H1 (cell line): ENCODE results near the gene DYNC1I2. TPM values are rescaled to one million over a fixed set of nuclear protein-coding genes. Genes with fewer than 3 reads are reported as not detected.

Source experiments
- CTCF ChIA-PET: fragments of 300-600 bp; sonication (Branson Sonifier 250); formaldehyde crosslinking; loops from one replicate; lab custom pipeline; 2021; ENCODE audit not compliant: partially characterized antibody; lab: Charles Lee
- POLR2A ChIA-PET: fragments of 300-600 bp; sonication (Branson Sonifier 250); formaldehyde crosslinking; loops from one replicate; lab custom pipeline; 2021; ENCODE audit warnings: inconsistent platforms; ENCODE audit not compliant: partially characterized antibody; lab: Charles Lee
- DNase-seq, 2 experiments: peaks; one replicate each; pipeline versions ENCODE4 v3.0.0 to v3.0.0-alpha.2; 2010 to 2022; ENCODE audit warnings: low spot score in 2 of 2, low read depth in 1 of 2, mixed read lengths in 1 of 2
- FAIRE-seq: peaks from 2 replicates; lab custom pipeline; 2011; peaks lifted over from hg19 to GRCh38; lab: Jason Lieb, UNC
- H2AFZ ChIP-seq: 2 replicates; pipeline ENCODE4 v1.8.1; 2012; ENCODE audit warnings: low read length, inconsistent platforms
- H2AK5ac ChIP-seq: 2 replicates; pipeline ENCODE4 v1.6.1; 2013; ENCODE audit warnings: low read depth, low read length
- H2BK120ac ChIP-seq: replicated peaks from 2 replicates; pipeline ENCODE3; 2013; ENCODE audit warnings: low read depth, low read length, inconsistent platforms
- H2BK12ac ChIP-seq: 2 replicates; pipeline ENCODE4 v1.6.1; 2013; ENCODE audit warnings: low read depth, low read length
- H2BK15ac ChIP-seq: 2 replicates; pipeline ENCODE4 v1.6.1; 2013; ENCODE audit warnings: low read length
- H2BK20ac ChIP-seq: 2 replicates; pipeline ENCODE4 v1.6.1; 2013; ENCODE audit warnings: low read length
- H2BK5ac ChIP-seq: 2 replicates; pipeline ENCODE4 v1.6.1; 2013; ENCODE audit warnings: low read depth, low read length
- H3K14ac ChIP-seq: 2 replicates; pipeline ENCODE4 v1.6.1; 2013; ENCODE audit warnings: inconsistent platforms; ENCODE audit not compliant: insufficient read length
- H3K18ac ChIP-seq: 2 replicates; pipeline ENCODE4 v1.6.1; 2013; ENCODE audit warnings: low read length; ENCODE audit errors: extremely low read depth
- H3K23ac ChIP-seq: 2 replicates; pipeline ENCODE4 v1.6.1; 2013; ENCODE audit warnings: inconsistent platforms; ENCODE audit not compliant: insufficient read length
- H3K23me2 ChIP-seq: 2 replicates; pipeline ENCODE4 v1.6.1; 2013; ENCODE audit warnings: low read depth, low read length
- H3K27ac ChIP-seq: 2 replicates; pipeline ENCODE4 v1.6.1; 2011; ENCODE audit warnings: low read depth, low read length, inconsistent platforms
- H3K27me3 ChIP-seq, 4 experiments: replicated peaks in 1 of 4; 1 replicate in 1 of 4; 2 replicates in 3 of 4; pipeline versions ENCODE4 v1.6.1 to v1.8.1; 2011 to 2013; ENCODE audit warnings: low read length in 3 of 4, mild to moderate bottlenecking in 3 of 4, inconsistent platforms in 2 of 4, mixed read lengths in 2 of 4, moderate library complexity in 1 of 4; ENCODE audit not compliant: control insufficient read depth in 3 of 4, insufficient read depth in 3 of 4; ENCODE audit errors: extremely low read depth in 1 of 4
- H3K36me3 ChIP-seq, 4 experiments: 2 replicates each; pipeline versions ENCODE4 v1.6.1 to v1.8.1; 2011 to 2013; ENCODE audit warnings: mild to moderate bottlenecking in 4 of 4, low read length in 3 of 4, moderate library complexity in 2 of 4, control low read depth in 1 of 4, inconsistent platforms in 1 of 4; ENCODE audit not compliant: insufficient read depth in 4 of 4, control insufficient read depth in 2 of 4
- H3K4ac ChIP-seq: replicated peaks from 2 replicates; pipeline ENCODE3; 2013; ENCODE audit warnings: low read length, low read depth, mixed read lengths, inconsistent platforms; ENCODE audit not compliant: insufficient read length
- H3K4me1 ChIP-seq, 4 experiments: replicated peaks in 1 of 4; 1 replicate in 1 of 4; 2 replicates in 3 of 4; pipeline versions ENCODE4 v1.6.1 to v1.8.1; 2011 to 2013; ENCODE audit warnings: low read length in 3 of 4, inconsistent platforms in 2 of 4, mixed read lengths in 1 of 4; ENCODE audit not compliant: insufficient read depth in 4 of 4, control insufficient read depth in 3 of 4
- H3K4me2 ChIP-seq, 2 experiments: 2 replicates each; pipeline versions ENCODE4 v1.6.1 to v1.8.1; 2011 to 2013; ENCODE audit warnings: low read depth in 2 of 2, low read length in 2 of 2, control low read depth in 1 of 2, inconsistent platforms in 1 of 2, mild to moderate bottlenecking in 1 of 2; ENCODE audit not compliant: insufficient read depth in 1 of 2
- H3K4me3 ChIP-seq, 4 experiments: fragments of 200-600, 300-600 bp in 1 of 4; sonication (generic), shearing (Covaris generic), sonication (Bioruptor Twin) in 1 of 4; 2 replicates each; pipeline versions ENCODE4 v1.5.1 to v1.8.1; 2011 to 2016; ENCODE audit warnings: low read length in 4 of 4, low read depth in 3 of 4, control low read depth in 2 of 4, inconsistent platforms in 2 of 4, mild to moderate bottlenecking in 2 of 4, mixed read lengths in 1 of 4, moderate library complexity in 1 of 4; ENCODE audit not compliant: insufficient read depth in 2 of 4; ENCODE audit errors: extremely low read depth in 1 of 4
- H3K56ac ChIP-seq: replicated peaks from 2 replicates; pipeline ENCODE3; 2013; ENCODE audit warnings: low read depth, mild to moderate bottlenecking, mixed read lengths, low read length, inconsistent platforms; ENCODE audit not compliant: insufficient read length
- H3K79me1 ChIP-seq: 2 replicates; pipeline ENCODE4 v1.6.1; 2013; ENCODE audit warnings: low read depth, low read length, control low read depth
- H3K79me2 ChIP-seq, 2 experiments: 2 replicates each; pipeline versions ENCODE4 v1.6.1 to v1.8.1; 2012 to 2013; ENCODE audit warnings: low read length in 2 of 2, mild to moderate bottlenecking in 2 of 2, inconsistent platforms in 1 of 2; ENCODE audit not compliant: insufficient read depth in 2 of 2, control insufficient read depth in 1 of 2
- H3K9ac ChIP-seq, 4 experiments: replicated peaks in 1 of 4; 1 replicate in 1 of 4; 2 replicates in 3 of 4; pipeline versions ENCODE4 v1.6.1 to v1.8.1; 2011 to 2013; ENCODE audit warnings: low read depth in 3 of 4, low read length in 3 of 4, control low read depth in 2 of 4, mild to moderate bottlenecking in 2 of 4, moderate library complexity in 2 of 4, inconsistent platforms in 1 of 4; ENCODE audit errors: extremely low read depth in 1 of 4
- H3K9me3 ChIP-seq, 2 experiments: 2 replicates each; pipeline versions ENCODE4 v1.6.1 to v1.8.1; 2012 to 2013; ENCODE audit warnings: mild to moderate bottlenecking in 2 of 2, moderate library complexity in 2 of 2, control low read depth in 1 of 2, inconsistent platforms in 1 of 2, low read depth in 1 of 2, low read length in 1 of 2, mixed read lengths in 1 of 2; ENCODE audit not compliant: insufficient read depth in 2 of 2
- H4K20me1 ChIP-seq, 2 experiments: replicated peaks in 1 of 2; 2 replicates each; pipeline versions ENCODE3 to v1.8.1; 2011 to 2013; ENCODE audit warnings: inconsistent platforms in 2 of 2, low read length in 2 of 2, mild to moderate bottlenecking in 1 of 2; ENCODE audit not compliant: insufficient read depth in 2 of 2, control insufficient read depth in 1 of 2
- H4K5ac ChIP-seq: 2 replicates; pipeline ENCODE4 v1.6.1; 2013; ENCODE audit warnings: low read length, low read depth, mixed read lengths, inconsistent platforms; ENCODE audit not compliant: insufficient read length
- H4K8ac ChIP-seq: 2 replicates; pipeline ENCODE4 v1.8.0; 2013; ENCODE audit warnings: mild to moderate bottlenecking, moderate library complexity, low read length, inconsistent platforms; ENCODE audit not compliant: insufficient read depth; ENCODE audit errors: extremely low read depth
- H4K91ac ChIP-seq: replicated peaks from 2 replicates; pipeline ENCODE3; 2013; ENCODE audit warnings: low read length, mixed read lengths, inconsistent platforms; ENCODE audit not compliant: insufficient read length
- FOSL1 ChIP-seq: IDR thresholded peaks from 2 replicates; pipeline ENCODE4 v1.6.1; 2011; ENCODE audit warnings: mild to moderate bottlenecking, low read depth, low read length, moderate library complexity; ENCODE audit not compliant: insufficient read depth
- NANOG ChIP-seq: IDR thresholded peaks from 2 replicates; pipeline ENCODE4 v1.6.1; 2011; ENCODE audit warnings: low read length, low read depth, mild to moderate bottlenecking, inconsistent platforms; ENCODE audit not compliant: insufficient read depth, poor library complexity, severe bottlenecking
- POLR2AphosphoS5 ChIP-seq: IDR thresholded peaks from 2 replicates; pipeline ENCODE4 v1.6.1; 2011; ENCODE audit warnings: low read depth, low read length
- RFX5 ChIP-seq: IDR thresholded peaks from 2 replicates; pipeline ENCODE4 v1.6.1; 2011; ENCODE audit warnings: low read depth, low read length, improper control_type of control experiment, borderline replicate concordance
- SUZ12 ChIP-seq: fragments of 200-600 bp; sonication (generic); IDR thresholded peaks from 2 replicates; pipeline ENCODE4 v1.6.1; 2012; ENCODE audit warnings: mild to moderate bottlenecking, inconsistent platforms, low read length, moderate library complexity, mixed read lengths
- WGBS, 2 experiments: shearing (Covaris generic) in 1 of 2; methylation state at CpG; one replicate each; pipeline versions ENCODE4 v1.1.6 to v1.1.7; 2013 to 2015; ENCODE audit warnings: low lambda C conversion rate in 2 of 2, mixed read lengths in 2 of 2, inconsistent platforms in 1 of 2, low coverage in 1 of 2, missing lambda C conversion rate in 1 of 2; ENCODE audit not compliant: insufficient replicate concordance in 2 of 2, insufficient coverage in 1 of 2, insufficient read length in 1 of 2; ENCODE audit errors: extremely low coverage in 1 of 2, missing lambda C conversion rate in 1 of 2; 5-methylcytosine and 5-hydroxymethylcytosine counted together
- polyA plus RNA-seq, 7 experiments: library from polyadenylated mRNA; depleted of rRNA in 3 of 7; stranded (reverse) in 5 of 7; unstranded in 2 of 7; fragments of >200 nt in 5 of 7; fragments of 200-250 nt in 2 of 7; gene quantifications; 1 replicate in 5 of 7; 2 replicates in 1 of 7; 4 replicates in 1 of 7; pipeline versions ENCODE4 v1.2.1 to v1.2.3, GENCODE V29; 2011 to 2013; ENCODE audit warnings: missing spikeins in 2 of 7, mixed read lengths in 2 of 7
- total RNA-seq: library from RNA; stranded (reverse); fragmentation: NEBNext Ultra II Directional; extraction: Animal tissue kit (Norgen Biotek cat#: 25700); gene quantifications from 2 replicates; pipeline ENCODE4 v1.2.1, GENCODE V29; 2021

Gene DYNC1I2
- total and polyA plus RNA-seq, 2 of the 8 experiments (the other 6 are each of a cell fraction or from before 2014, with no cell fraction given) = 67.3 to 68.1 TPM

DNA sequence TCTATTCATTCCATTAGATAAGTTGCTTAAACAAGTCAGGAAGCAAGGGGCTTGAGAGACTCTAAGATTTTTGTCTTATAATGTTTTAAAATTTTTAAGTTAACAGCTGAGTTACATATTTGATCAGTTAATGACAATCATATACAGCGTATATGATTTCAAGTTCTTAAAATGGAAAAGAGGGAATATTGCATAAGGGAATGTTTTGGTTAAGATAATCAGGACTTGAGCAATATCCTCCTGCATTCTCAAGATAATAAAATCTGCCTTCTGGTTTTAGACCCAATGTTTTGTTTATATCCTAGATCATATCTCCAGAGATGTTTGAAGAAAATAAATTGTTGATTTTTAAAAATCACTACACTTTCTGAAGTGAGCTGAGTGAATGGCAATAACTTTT, 13.4 kb upstream of the DYNC1I2 start:
- H2BK5ac ChIP-seq = no peak overlapping the region
- DNase-seq (no peak), FAIRE-seq (no peak)
- no peaks in the 10 kb centered on the region for H3K27me3 ChIP-seq
- whole genome bisulfite sequencing, 2 experiments = 82% methylated on average over 1 of the region's 1 CpG; no CpG with 5 or more reads in 1 of the 2 experiments
- no peaks in the 10 kb centered on the region for H3K79me2 ChIP-seq
- no peak overlapping the region for H3K4ac ChIP-seq
- no peak overlapping the region for H2AK5ac ChIP-seq
- H3K23me2 ChIP-seq = no peaks in the 10 kb centered on the region
- POLR2A ChIA-PET = no interaction called here
- no peak overlapping the region for H2BK12ac ChIP-seq
- H3K14ac ChIP-seq = no peak overlapping the region
- no peak overlapping the region for H4K91ac ChIP-seq
- H3K23ac ChIP-seq = no peak overlapping the region
- no peaks in the 10 kb centered on the region for H4K20me1 ChIP-seq
- H4K5ac ChIP-seq = no peak overlapping the region
- H3K36me3 ChIP-seq = no peaks in the 10 kb centered on the region
- no peaks in the 10 kb centered on the region for H3K79me1 ChIP-seq
- TF ChIP-seq SUZ12 (no peak), FOSL1 (no peak), RFX5 (no peak), POLR2AphosphoS5 (no peak), NANOG (no peak)
- no peak overlapping the region for H3K4me3 ChIP-seq
- CTCF ChIA-PET = no interaction called here
- H3K18ac ChIP-seq = no peak overlapping the region
- no peaks in the 10 kb centered on the region for H3K9me3 ChIP-seq
- H2BK20ac ChIP-seq = no peak overlapping the region
- H3K9ac ChIP-seq = no peak overlapping the region
- H4K8ac ChIP-seq = no peak overlapping the region
- H2AFZ ChIP-seq = no peak overlapping the region
- H3K56ac ChIP-seq = no peak overlapping the region
- H3K4me1 ChIP-seq = peaks cover 0 to 2% (median 0%) of the 10 kb centered on the region in 4 experiments; a peak in 1 of 7 replicates
- H3K4me2 ChIP-seq = no peak overlapping the region
- no peak overlapping the region for H2BK15ac ChIP-seq
- no peak overlapping the region for H2BK120ac ChIP-seq
- H3K27ac ChIP-seq = no peak overlapping the region
